ENCODE measurements around the gene CLDN1. TPM values are rescaled to one million over a fixed set of nuclear protein-coding genes. Genes with fewer than 3 reads are reported as not detected.

The CLDN1 gene
- total and polyA plus RNA-seq, 2 donors from 2014 or later = 6.2 to 86.0 TPM

GRCh38 chr3:190369668-190370295 is 47.5 kb upstream of the CLDN1 start:
- Histone ChIP-seq H3K27ac (ENCODE audit: low read depth in 2 of 2, low read length in 2 of 2) (no peak overlapping the region), H3K36me3 (ENCODE audit: control insufficient read depth in 2 of 3, insufficient read depth in 3 of 3, low read length in 3 of 3) (no peaks in the 10 kb centered on the region), H3K4me1 (ENCODE audit: control insufficient read depth in 2 of 3, insufficient read depth in 2 of 3, low read depth in 1 of 3, low read length in 3 of 3) (no peaks in the 10 kb centered on the region), H3K9me3 (ENCODE audit: control insufficient read depth in 2 of 3, insufficient read depth in 1 of 3, low read length in 3 of 3) (no peaks in the 10 kb centered on the region), H3K9ac (ENCODE audit: low read length in 3 of 3) (no peak overlapping the region), H3K4me3 (ENCODE audit: low read length in 3 of 3) (no peak overlapping the region), H3K27me3 (ENCODE audit: control insufficient read depth, insufficient read depth, low read length) (no peaks in the 10 kb centered on the region)
- FAIRE-seq (no peak), DNase-seq (no peak)
- TF ChIP-seq, protein P1, sequence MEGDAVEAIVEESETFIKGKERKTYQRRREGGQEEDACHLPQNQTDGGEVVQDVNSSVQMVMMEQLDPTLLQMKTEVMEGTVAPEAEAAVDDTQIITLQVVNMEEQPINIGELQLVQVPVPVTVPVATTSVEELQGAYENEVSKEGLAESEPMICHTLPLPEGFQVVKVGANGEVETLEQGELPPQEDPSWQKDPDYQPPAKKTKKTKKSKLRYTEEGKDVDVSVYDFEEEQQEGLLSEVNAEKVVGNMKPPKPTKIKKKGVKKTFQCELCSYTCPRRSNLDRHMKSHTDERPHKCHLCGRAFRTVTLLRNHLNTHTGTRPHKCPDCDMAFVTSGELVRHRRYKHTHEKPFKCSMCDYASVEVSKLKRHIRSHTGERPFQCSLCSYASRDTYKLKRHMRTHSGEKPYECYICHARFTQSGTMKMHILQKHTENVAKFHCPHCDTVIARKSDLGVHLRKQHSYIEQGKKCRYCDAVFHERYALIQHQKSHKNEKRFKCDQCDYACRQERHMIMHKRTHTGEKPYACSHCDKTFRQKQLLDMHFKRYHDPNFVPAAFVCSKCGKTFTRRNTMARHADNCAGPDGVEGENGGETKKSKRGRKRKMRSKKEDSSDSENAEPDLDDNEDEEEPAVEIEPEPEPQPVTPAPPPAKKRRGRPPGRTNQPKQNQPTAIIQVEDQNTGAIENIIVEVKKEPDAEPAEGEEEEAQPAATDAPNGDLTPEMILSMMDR (IDR thresholded peaks at IDR 0.05; ENCODE audit: borderline replicate concordance, extremely low read depth, insufficient read depth) = no peak
- intact Hi-C loops (cut with DNase I) = no loop called here

GRCh38 chr3:190368881-190369280 is 46.6 kb upstream of the CLDN1 start:
- intact Hi-C loops (cut with DNase I) = no loop called here
- no peaks in the 10 kb centered on the region for H3K27me3 ChIP-seq (ENCODE audit: control insufficient read depth, insufficient read depth, low read length)
- H3K4me1 ChIP-seq (ENCODE audit: control insufficient read depth in 2 of 3, insufficient read depth in 2 of 3, low read depth in 1 of 3, low read length in 3 of 3) = no peaks in the 10 kb centered on the region
- FAIRE-seq (no peak), DNase-seq (no peak)
- H3K36me3 ChIP-seq (ENCODE audit: control insufficient read depth in 2 of 3, insufficient read depth in 3 of 3, low read length in 3 of 3) = no peaks in the 10 kb centered on the region
- no peaks in the 10 kb centered on the region for H3K9me3 ChIP-seq (ENCODE audit: control insufficient read depth in 2 of 3, insufficient read depth in 1 of 3, low read length in 3 of 3)
- no peak overlapping the region for H3K27ac ChIP-seq (ENCODE audit: low read depth in 2 of 2, low read length in 2 of 2)
- H3K9ac ChIP-seq (ENCODE audit: low read length in 3 of 3) = no peak overlapping the region
- no peak overlapping the region for H3K4me3 ChIP-seq (ENCODE audit: low read length in 3 of 3)
- TF ChIP-seq, protein P1 (IDR thresholded peaks at IDR 0.05; ENCODE audit: borderline replicate concordance, extremely low read depth, insufficient read depth) = no peak

DNA sequence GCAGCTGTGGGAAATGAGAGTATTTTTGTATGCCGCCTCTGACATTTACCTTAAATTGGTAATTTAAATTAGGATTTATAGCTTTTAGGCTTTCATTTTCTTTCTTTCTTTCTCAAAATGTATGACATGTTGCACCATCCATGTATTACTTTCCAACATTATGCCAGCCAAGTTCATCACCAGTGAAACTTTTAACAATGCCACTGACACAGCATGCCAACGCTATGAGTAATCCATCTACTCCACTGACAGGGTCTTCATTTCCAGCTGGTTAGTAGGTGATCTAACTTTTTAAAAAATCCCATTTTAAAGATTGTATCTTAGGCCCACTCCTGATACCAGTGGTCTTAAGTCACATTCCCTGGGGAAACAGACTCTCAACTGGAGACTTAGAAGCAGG is 43.9 kb upstream of the CLDN1 start:
- intact Hi-C loops (cut with DNase I) = no loop called here
- H3K36me3 ChIP-seq (ENCODE audit: control insufficient read depth in 2 of 3, insufficient read depth in 3 of 3, low read length in 3 of 3) = no peaks in the 10 kb centered on the region
- H3K4me3 ChIP-seq (ENCODE audit: low read length in 3 of 3) = no peak overlapping the region
- DNase-seq (no peak), FAIRE-seq (no peak)
- H3K9me3 ChIP-seq (ENCODE audit: control insufficient read depth in 2 of 3, insufficient read depth in 1 of 3, low read length in 3 of 3) = no peaks in the 10 kb centered on the region
- H3K4me1 ChIP-seq (ENCODE audit: control insufficient read depth in 2 of 3, insufficient read depth in 2 of 3, low read depth in 1 of 3, low read length in 3 of 3) = no peaks in the 10 kb centered on the region
- H3K27ac ChIP-seq (ENCODE audit: low read depth in 2 of 2, low read length in 2 of 2) = no peak overlapping the region
- H3K9ac ChIP-seq (ENCODE audit: low read length in 3 of 3) = no peak overlapping the region
- H3K27me3 ChIP-seq (ENCODE audit: control insufficient read depth, insufficient read depth, low read length) = no peaks in the 10 kb centered on the region
- TF ChIP-seq, protein P1 (IDR thresholded peaks at IDR 0.05; ENCODE audit: borderline replicate concordance, extremely low read depth, insufficient read depth) = no peak

- Histone ChIP-seq H3K9me3 (ENCODE audit: control insufficient read depth in 2 of 3, insufficient read depth in 1 of 3, low read length in 3 of 3) (no peaks in the 10 kb centered on the region), H3K36me3 (ENCODE audit: control insufficient read depth in 2 of 3, insufficient read depth in 3 of 3, low read length in 3 of 3) (no peaks in the 10 kb centered on the region), H3K4me3 (ENCODE audit: low read length in 3 of 3) (no peak overlapping the region), H3K4me1 (ENCODE audit: control insufficient read depth in 2 of 3, insufficient read depth in 2 of 3, low read depth in 1 of 3, low read length in 3 of 3) (no peaks in the 10 kb centered on the region), H3K27me3 (ENCODE audit: control insufficient read depth, insufficient read depth, low read length) (no peaks in the 10 kb centered on the region), H3K9ac (ENCODE audit: low read length in 3 of 3) (no peak overlapping the region), H3K27ac (ENCODE audit: low read depth in 2 of 2, low read length in 2 of 2) (no peak overlapping the region)
- TF ChIP-seq, protein P1 (IDR thresholded peaks at IDR 0.05; ENCODE audit: borderline replicate concordance, extremely low read depth, insufficient read depth) = no peak
- intact Hi-C loops (cut with DNase I) = no loop called here
- DNase-seq (no peak), FAIRE-seq (no peak)
Measured at GRCh38 chr3:190362258-190362657, 40.0 kb upstream of the CLDN1 start.

Measured in kidney (tissue), 14 donors.